Mesendoderm (in vitro differentiated cells): ENCODE data around the gene CYP26B1. TPM values are rescaled to one million over a fixed set of nuclear protein-coding genes. Genes with fewer than 3 reads are reported as not detected.

Experiments
- DNase-seq: peaks from one replicate; pipeline ENCODE4 v3.0.0; 2013
- H2AK5ac ChIP-seq: 2 replicates; pipeline ENCODE4 v1.6.1; 2013; ENCODE audit warnings: low read length, inconsistent platforms
- H2BK120ac ChIP-seq: 2 replicates; pipeline ENCODE4 v1.6.1; 2013; ENCODE audit warnings: low read depth, mild to moderate bottlenecking, low read length, moderate library complexity, mixed read lengths
- H2BK15ac ChIP-seq: replicated peaks from 2 replicates; pipeline ENCODE4 v1.6.1; 2013; ENCODE audit warnings: low read depth, mild to moderate bottlenecking, moderate library complexity
- H2BK5ac ChIP-seq: 2 replicates; pipeline ENCODE4 v1.6.1; 2013; ENCODE audit warnings: low read length, inconsistent platforms
- H3K18ac ChIP-seq: 2 replicates; pipeline ENCODE4 v1.6.1; 2013; ENCODE audit warnings: mild to moderate bottlenecking, low read length, mixed read lengths
- H3K23ac ChIP-seq: one replicate; pipeline ENCODE4 v1.6.1; 2013; ENCODE audit warnings: low read length
- H3K27ac ChIP-seq: 2 replicates; pipeline ENCODE4 v1.5.1; 2013; ENCODE audit warnings: low read depth, mild to moderate bottlenecking, inconsistent platforms, low read length, moderate library complexity
- H3K27me3 ChIP-seq: 2 replicates; pipeline ENCODE4 v1.6.1; 2013; ENCODE audit warnings: low read length, control low read depth, mild to moderate bottlenecking, inconsistent platforms; ENCODE audit not compliant: insufficient read depth, poor library complexity
- H3K36me3 ChIP-seq: 2 replicates; pipeline ENCODE4 v1.6.1; 2013; ENCODE audit warnings: low read length, inconsistent platforms; ENCODE audit not compliant: control insufficient read depth, insufficient read depth
- H3K4ac ChIP-seq: one replicate; pipeline ENCODE4 v1.6.1; 2013; ENCODE audit warnings: low read depth, mild to moderate bottlenecking, low read length, moderate library complexity
- H3K4me1 ChIP-seq: 2 replicates; pipeline ENCODE4 v1.6.1; 2013; ENCODE audit warnings: low read depth, low read length, inconsistent platforms; ENCODE audit not compliant: control insufficient read depth
- H3K4me2 ChIP-seq: 2 replicates; pipeline ENCODE4 v1.6.1; 2013; ENCODE audit warnings: low read length
- H3K4me3 ChIP-seq: 2 replicates; pipeline ENCODE4 v1.5.1; 2013; ENCODE audit warnings: mild to moderate bottlenecking, low read length
- H3K56ac ChIP-seq: one replicate; pipeline ENCODE4 v1.6.1; 2013; ENCODE audit warnings: low read length
- H3K79me1 ChIP-seq: 2 replicates; pipeline ENCODE4 v1.6.1; 2013; ENCODE audit warnings: low read length, inconsistent platforms
- H3K79me2 ChIP-seq: 2 replicates; pipeline ENCODE4 v1.6.1; 2013; ENCODE audit warnings: mild to moderate bottlenecking, low read length; ENCODE audit not compliant: control insufficient read depth, insufficient read depth
- H3K9ac ChIP-seq: 2 replicates; pipeline ENCODE4 v1.6.1; 2013; ENCODE audit warnings: low read length, inconsistent platforms
- H4K5ac ChIP-seq: one replicate; pipeline ENCODE4 v1.6.1; 2013; ENCODE audit warnings: low read length
- H4K8ac ChIP-seq: one replicate; pipeline ENCODE4 v1.6.1; 2013; ENCODE audit warnings: low read depth, mild to moderate bottlenecking, control low read depth, low read length, moderate library complexity
- whole genome bisulfite sequencing: extraction: QIAGEN DNeasy Blood & Tissue Kit; methylation state at CpG from one replicate; pipeline ENCODE4 v1.1.7; 2013; ENCODE audit warnings: low lambda C conversion rate, missing lambda C conversion rate; ENCODE audit not compliant: insufficient coverage; ENCODE audit errors: extremely low coverage; 5-methylcytosine and 5-hydroxymethylcytosine counted together
- polyA plus RNA-seq, 2 experiments: library from polyadenylated mRNA; stranded (reverse); fragments of 200-250 nt; gene quantifications; one replicate each; pipeline ENCODE4 v1.2.3, GENCODE V29; 2013

The CYP26B1 gene, protein sequence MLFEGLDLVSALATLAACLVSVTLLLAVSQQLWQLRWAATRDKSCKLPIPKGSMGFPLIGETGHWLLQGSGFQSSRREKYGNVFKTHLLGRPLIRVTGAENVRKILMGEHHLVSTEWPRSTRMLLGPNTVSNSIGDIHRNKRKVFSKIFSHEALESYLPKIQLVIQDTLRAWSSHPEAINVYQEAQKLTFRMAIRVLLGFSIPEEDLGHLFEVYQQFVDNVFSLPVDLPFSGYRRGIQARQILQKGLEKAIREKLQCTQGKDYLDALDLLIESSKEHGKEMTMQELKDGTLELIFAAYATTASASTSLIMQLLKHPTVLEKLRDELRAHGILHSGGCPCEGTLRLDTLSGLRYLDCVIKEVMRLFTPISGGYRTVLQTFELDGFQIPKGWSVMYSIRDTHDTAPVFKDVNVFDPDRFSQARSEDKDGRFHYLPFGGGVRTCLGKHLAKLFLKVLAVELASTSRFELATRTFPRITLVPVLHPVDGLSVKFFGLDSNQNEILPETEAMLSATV
- 0.15 TPM for polyA plus RNA-seq (2013, experiment 1 of 2)
- 0.13 TPM for polyA plus RNA-seq (2013, experiment 2 of 2)

DNA sequence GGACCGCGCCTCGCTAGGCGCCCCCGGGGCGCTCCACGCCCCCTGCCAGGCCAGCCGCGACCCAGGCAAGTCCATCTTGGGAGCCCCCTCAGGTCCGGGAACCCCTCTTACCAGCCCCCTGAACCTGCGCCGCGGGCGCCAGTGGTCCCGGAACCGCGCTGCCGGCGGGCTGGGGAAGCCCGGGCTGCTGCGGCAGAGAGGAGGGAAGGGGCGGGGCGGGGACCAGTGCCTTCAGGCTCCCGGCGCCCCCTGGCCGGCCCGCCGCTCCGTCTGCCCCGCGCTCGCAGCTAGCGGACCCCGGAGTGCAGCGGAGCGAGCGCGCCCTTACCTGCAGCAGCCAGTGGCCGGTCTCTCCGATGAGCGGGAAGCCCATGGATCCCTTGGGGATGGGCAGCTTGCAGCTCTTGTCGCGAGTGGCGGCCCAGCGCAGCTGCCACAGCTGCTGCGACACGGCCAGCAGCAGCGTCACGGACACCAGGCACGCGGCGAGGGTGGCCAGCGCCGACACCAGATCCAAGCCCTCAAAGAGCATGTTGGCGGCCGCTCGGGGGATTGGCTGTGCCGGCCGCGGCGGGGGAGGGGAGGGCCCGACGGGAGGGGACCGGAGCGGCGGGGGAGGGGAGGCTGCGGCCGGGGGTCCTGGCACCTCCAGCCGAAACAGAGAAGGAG is at the start of gene CYP26B1:
Gene CYP26B1, minus strand, starts transcription at position 560 of the 669 bp plus-strand sequence. Its CDS starts 28 bp downstream, at position 532.
- H2BK120ac ChIP-seq: no peak within 1 kb of the TSS
- H3K79me2 ChIP-seq: no peaks in the 10 kb centered on the region
- peak within 1 kb of the TSS; percentile 21 for H3K9ac ChIP-seq
- H3K18ac ChIP-seq: no peak within 1 kb of the TSS
- H3K4me2 ChIP-seq: peak within 1 kb of the TSS; percentile 69
- no peak within 1 kb of the TSS for H2AK5ac ChIP-seq
- peak; percentile 45 for DNase-seq
- H3K27me3 ChIP-seq: peaks cover 46% of the 10 kb centered on the region
- H3K27ac ChIP-seq: no peak within 1 kb of the TSS
- no peak within 1 kb of the TSS for H4K8ac ChIP-seq
- peaks cover 2% of the 10 kb centered on the region for H3K4me1 ChIP-seq
- peak within 1 kb of the TSS; percentile 80 for H3K23ac ChIP-seq
- no peaks in the 10 kb centered on the region for H3K36me3 ChIP-seq
- no peak within 1 kb of the TSS for H2BK15ac ChIP-seq
- H3K79me1 ChIP-seq: no peaks in the 10 kb centered on the region
- H3K4ac ChIP-seq: no peak within 1 kb of the TSS
- peak within 1 kb of the TSS; percentile 29 for H3K4me3 ChIP-seq
- no peak within 1 kb of the TSS for H2BK5ac ChIP-seq
- H3K56ac ChIP-seq: peak within 1 kb of the TSS; percentile 62
- no CpG with 5 or more reads among the region's 69 CpGs for WGBS
- no peak within 1 kb of the TSS for H4K5ac ChIP-seq

DNA sequence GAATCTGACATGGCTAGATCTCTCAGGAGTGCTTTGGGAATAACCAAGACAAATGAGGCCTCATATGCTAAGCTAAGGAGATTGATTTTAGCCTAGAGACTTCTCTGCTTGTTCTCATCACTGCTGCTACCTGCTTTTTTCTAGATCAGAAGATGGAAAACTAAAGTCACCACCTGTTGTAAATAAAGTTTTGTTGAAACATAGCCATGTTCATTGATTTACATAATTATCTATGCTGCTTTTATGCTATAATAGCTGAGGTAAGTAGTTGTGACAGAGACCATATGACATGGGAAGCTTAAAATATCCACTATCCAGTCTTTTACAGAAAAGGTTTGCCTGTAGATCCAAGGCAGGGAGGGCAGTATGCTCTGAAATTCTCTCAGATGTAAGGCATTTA is 46.1 kb upstream of the CYP26B1 start:
- Histone ChIP-seq H2BK15ac (no peak overlapping the region), H3K79me2 (no peaks in the 10 kb centered on the region), H3K4me1 (no peaks in the 10 kb centered on the region), H3K18ac (no peak overlapping the region), H3K56ac (no peak overlapping the region), H4K5ac (no peak overlapping the region), H3K27ac (no peak overlapping the region), H4K8ac (no peak overlapping the region), H2BK120ac (no peak overlapping the region), H3K9ac (no peak overlapping the region), H2BK5ac (no peak overlapping the region), H3K27me3 (no peaks in the 10 kb centered on the region), H3K4ac (no peak overlapping the region), H3K23ac (no peak overlapping the region), H2AK5ac (no peak overlapping the region), H3K79me1 (no peaks in the 10 kb centered on the region), H3K4me2 (no peak overlapping the region), H3K4me3 (no peak overlapping the region), H3K36me3 (no peaks in the 10 kb centered on the region)
- DNase-seq: no peak

DNA sequence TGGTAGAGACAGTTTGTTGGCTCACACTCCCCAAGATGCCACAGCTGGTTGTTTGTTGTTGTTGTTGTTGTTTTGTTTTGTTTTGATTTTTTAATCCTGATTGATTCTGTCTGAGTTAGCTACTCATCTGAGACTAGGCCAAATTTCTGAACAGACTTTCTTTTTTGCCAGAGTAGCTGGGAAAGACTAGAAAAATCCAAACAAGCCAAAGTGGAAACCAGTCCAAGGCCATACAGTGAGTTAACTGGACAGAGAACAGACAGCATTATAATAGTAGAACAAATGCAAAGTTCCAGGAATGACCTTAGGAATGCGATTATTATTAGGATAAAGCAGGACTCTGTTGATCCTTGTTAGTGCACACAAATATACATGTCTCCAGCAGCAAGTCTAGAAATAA is 43.8 kb upstream of the CYP26B1 start:
- no peaks in the 10 kb centered on the region for H3K27me3 ChIP-seq
- H3K18ac ChIP-seq: no peak overlapping the region
- H3K4me2 ChIP-seq: no peak overlapping the region
- no peak overlapping the region for H2AK5ac ChIP-seq
- H3K79me1 ChIP-seq: no peaks in the 10 kb centered on the region
- DNase-seq: no peak
- no CpG with 5 or more reads among the region's 1 CpG for WGBS
- H2BK5ac ChIP-seq: no peak overlapping the region
- no peak overlapping the region for H3K4me3 ChIP-seq
- H3K79me2 ChIP-seq: no peaks in the 10 kb centered on the region
- H3K23ac ChIP-seq: no peak overlapping the region
- H3K56ac ChIP-seq: no peak overlapping the region
- no peaks in the 10 kb centered on the region for H3K4me1 ChIP-seq
- H3K27ac ChIP-seq: no peak overlapping the region
- H4K5ac ChIP-seq: no peak overlapping the region
- no peak overlapping the region for H3K9ac ChIP-seq
- no peak overlapping the region for H2BK15ac ChIP-seq
- no peak overlapping the region for H3K4ac ChIP-seq
- H3K36me3 ChIP-seq: no peaks in the 10 kb centered on the region
- no peak overlapping the region for H2BK120ac ChIP-seq
- H4K8ac ChIP-seq: no peak overlapping the region

DNA sequence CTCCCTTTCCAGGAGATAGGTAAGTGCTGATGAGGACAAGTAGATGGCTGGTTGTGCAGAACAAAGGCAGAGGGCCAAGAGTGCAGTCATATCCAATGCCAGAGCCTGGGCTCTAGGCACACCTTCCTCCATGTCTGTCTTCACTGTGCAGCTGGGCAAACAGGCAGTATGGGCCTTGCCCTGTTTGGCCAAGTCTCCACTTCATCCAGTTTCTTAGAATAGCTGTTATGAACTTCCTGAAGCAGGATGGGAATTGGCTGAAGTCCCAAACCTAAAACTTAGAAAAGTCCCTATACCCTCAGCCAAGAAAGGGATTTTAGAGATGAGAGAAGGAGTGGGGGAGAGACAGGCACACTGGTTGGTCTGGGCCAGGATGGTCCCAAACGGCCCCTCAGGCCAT is 37.5 kb upstream of the CYP26B1 start:
- Histone ChIP-seq H4K5ac (no peak overlapping the region), H3K27ac (no peak overlapping the region), H3K4me2 (no peak overlapping the region), H2AK5ac (no peak overlapping the region), H3K4me1 (no peaks in the 10 kb centered on the region), H3K79me2 (no peaks in the 10 kb centered on the region), H3K36me3 (no peaks in the 10 kb centered on the region), H3K79me1 (no peaks in the 10 kb centered on the region), H3K27me3 (no peaks in the 10 kb centered on the region), H3K4me3 (no peak overlapping the region), H3K18ac (no peak overlapping the region), H2BK120ac (no peak overlapping the region), H3K9ac (no peak overlapping the region), H3K23ac (no peak overlapping the region), H2BK5ac (no peak overlapping the region), H2BK15ac (no peak overlapping the region), H4K8ac (no peak overlapping the region), H3K4ac (no peak overlapping the region), H3K56ac (no peak overlapping the region)
- DNase-seq: no peak
- no CpG with 5 or more reads among the region's 1 CpG for WGBS

DNA sequence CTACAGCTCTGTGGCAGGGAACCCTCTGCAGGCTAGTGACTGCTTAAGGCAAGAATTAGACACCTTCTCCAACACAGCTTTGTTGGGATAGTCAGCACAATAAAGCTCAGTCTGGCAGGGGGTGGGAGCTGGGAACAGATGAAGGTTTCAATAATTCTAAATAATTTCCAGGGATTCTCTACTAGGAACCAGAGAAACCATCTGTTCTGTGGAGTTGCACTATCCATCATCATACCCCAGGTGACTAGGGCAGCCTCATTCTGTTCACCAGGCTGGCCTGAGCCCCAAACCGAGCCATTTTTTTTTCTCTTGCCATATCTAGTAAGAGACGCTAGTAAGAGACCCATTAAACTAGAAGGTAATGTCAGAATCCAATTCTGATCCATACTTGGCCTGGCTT is 35.8 kb upstream of the CYP26B1 start:
- H3K79me2 ChIP-seq: no peaks in the 10 kb centered on the region
- no peak overlapping the region for H2AK5ac ChIP-seq
- no peak overlapping the region for H3K18ac ChIP-seq
- no peak overlapping the region for H4K8ac ChIP-seq
- H2BK15ac ChIP-seq: no peak overlapping the region
- no peak overlapping the region for H3K4ac ChIP-seq
- no peak overlapping the region for H4K5ac ChIP-seq
- no CpG with 5 or more reads among the region's 2 CpGs for WGBS
- H3K23ac ChIP-seq: no peak overlapping the region
- H3K4me1 ChIP-seq: no peaks in the 10 kb centered on the region
- H3K4me3 ChIP-seq: no peak overlapping the region
- H3K4me2 ChIP-seq: no peak overlapping the region
- H3K27me3 ChIP-seq: no peaks in the 10 kb centered on the region
- no peak overlapping the region for H2BK120ac ChIP-seq
- no peak overlapping the region for H2BK5ac ChIP-seq
- no peak overlapping the region for H3K27ac ChIP-seq
- H3K56ac ChIP-seq: no peak overlapping the region
- no peaks in the 10 kb centered on the region for H3K36me3 ChIP-seq
- DNase-seq: no peak
- no peaks in the 10 kb centered on the region for H3K79me1 ChIP-seq
- H3K9ac ChIP-seq: no peak overlapping the region
